Activated B cell treated with CpG ODN at 0.5 μM for 24 hours (primary cell): ENCODE measurements around the gene EPS8L2. TPM values are rescaled to one million over a fixed set of nuclear protein-coding genes. Genes with fewer than 3 reads are reported as not detected.

ENCODE experiments used
- ATAC-seq: fragments of 200-7000 bp; cut with Tn5 transposase; one replicate; pipeline ENCODE4 v1.10.0; 2021; ENCODE audit warnings: low read depth, mild to moderate bottlenecking, moderate library complexity
- CTCF ChIA-PET: fragments of 350-600 bp; sonication (Branson Sonifier 250); formaldehyde crosslinking; loops from one replicate; lab custom pipeline; 2021; ENCODE audit warnings: antibody characterized with exemption; lab: Charles Lee
- POLR2A ChIA-PET: fragments of 350-600 bp; sonication (Branson Sonifier 250); formaldehyde crosslinking; loops from one replicate; lab custom pipeline; 2021; ENCODE audit warnings: antibody characterized with exemption; lab: Charles Lee
- DNase-seq: peaks from one replicate; pipeline ENCODE4 v3.0.0; 2022
- H3K27ac Mint-ChIP-seq: one replicate; pipeline ENCODE4 v1.8.0; 2020; ENCODE audit warnings: mixed read lengths
- H3K27me3 Mint-ChIP-seq: one replicate; pipeline ENCODE4 v1.8.0; 2021; ENCODE audit warnings: mixed read lengths
- H3K36me3 Mint-ChIP-seq: one replicate; pipeline ENCODE4 v1.8.0; 2021; ENCODE audit warnings: low read depth, mixed read lengths
- H3K4me1 Mint-ChIP-seq: one replicate; pipeline ENCODE4 v1.8.0; 2021; ENCODE audit warnings: mixed read lengths
- H3K4me3 Mint-ChIP-seq: one replicate; pipeline ENCODE4 v1.8.0; 2020; ENCODE audit warnings: mild to moderate bottlenecking, mixed read lengths
- H3K9me3 Mint-ChIP-seq: one replicate; pipeline ENCODE4 v1.8.0; 2020; ENCODE audit warnings: mixed read lengths
- intact Hi-C: fragments of 100-400 bp; cut with micrococcal nuclease; formaldehyde crosslinking; loops from one replicate; pipeline ENCODE4 v1.15.1; 2024
- total RNA-seq: library from RNA; stranded (reverse); gene quantifications from 2 replicates; pipeline ENCODE4 v1.2.3, GENCODE V29; 2022
- TF ChIP-seq, protein P1 (sequence below): fragments of 200-600 bp; IDR thresholded peaks from one replicate; pipeline ENCODE4 v1.8.0; 2022; ENCODE audit warnings: antibody characterized with exemption, mild to moderate bottlenecking

EPS8L2 gene
- total RNA-seq, 1 donor from 2014 or later, result 5.9 TPM

DNA sequence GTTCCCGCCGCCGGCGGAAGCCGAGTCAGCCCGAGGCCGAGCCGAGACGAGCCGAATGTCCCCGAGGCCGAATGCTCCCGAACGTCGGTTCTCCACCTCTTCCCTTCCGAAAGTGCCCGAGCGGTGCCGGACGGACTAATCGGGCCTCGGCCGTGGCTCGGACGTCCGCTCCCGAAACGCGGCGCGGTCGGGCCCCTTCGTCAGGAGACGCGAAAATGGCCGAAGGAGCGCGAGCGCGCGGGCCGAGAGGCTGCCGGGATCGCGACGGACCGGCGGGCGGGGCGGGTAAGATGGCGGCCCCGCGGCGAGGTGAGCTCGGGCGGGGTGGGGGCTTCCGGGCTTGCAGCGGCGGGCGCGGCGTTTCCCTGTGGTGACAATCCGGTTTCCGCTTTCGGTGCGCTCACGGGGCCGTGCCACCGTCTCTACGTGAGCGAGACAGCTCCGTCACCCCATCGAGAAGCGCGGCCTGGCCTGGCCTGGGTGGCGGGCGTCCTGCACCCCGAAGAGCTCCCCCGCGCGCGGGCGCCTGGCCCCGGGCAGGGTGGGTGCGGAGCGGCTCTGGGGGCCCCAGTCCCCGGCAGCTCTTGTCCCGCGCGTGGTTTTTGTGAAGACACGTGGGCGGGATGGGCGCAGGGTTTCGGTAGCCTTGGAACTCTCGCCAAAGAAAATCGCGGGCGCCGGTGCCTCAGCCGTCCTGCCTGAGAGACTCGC is 10.3 kb upstream of the EPS8L2 start, which contains the start of gene TMEM80:
TSS of gene TMEM80 (plus strand) at position 279 of the 711 bp plus-strand sequence. CDS start at position 291, 12 bp downstream.
- peak; percentile 95 for DNase-seq
- CTCF ChIA-PET, result interaction anchor here (1.2 to 9.7 kb wide), 3 partner anchors 29 to 141 kb away, joined by 5 to 70 read pairs (median 8); partner anchors contain the start of gene TALDO1
- H3K4me3 Mint-ChIP-seq, result peak within 1 kb of the TSS; percentile 87

DNA sequence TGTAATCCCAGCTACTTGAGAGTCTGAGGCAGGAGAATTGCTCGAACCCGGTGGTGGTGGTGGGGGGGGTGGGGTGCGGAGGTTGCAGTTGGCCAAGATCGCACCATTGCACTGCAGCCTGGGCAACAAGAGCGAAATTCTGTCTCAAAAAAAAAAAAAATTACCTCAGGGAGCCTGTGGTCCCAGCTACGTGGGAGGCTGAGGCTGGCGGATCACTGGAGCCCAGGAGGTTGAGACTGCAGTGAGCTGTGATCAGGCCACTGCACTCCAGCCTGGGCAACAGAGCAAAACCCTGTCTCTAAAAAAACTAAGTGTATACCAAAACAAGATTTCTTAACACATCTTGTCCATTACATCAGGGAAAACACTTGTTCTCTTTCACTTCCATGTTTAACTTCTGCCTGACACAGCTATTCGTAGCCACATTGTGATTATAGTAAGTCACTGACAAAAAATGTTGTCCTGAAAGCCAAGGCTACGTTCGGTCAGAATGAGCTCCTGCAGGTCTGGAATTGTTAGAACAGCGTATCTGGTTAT is 9.0 kb upstream of the EPS8L2 start:
- H3K4me1 Mint-ChIP-seq, result peaks cover 42% of the 10 kb centered on the region
- no peak for DNase-seq
- ChIA-PET POLR2A (interaction anchor here (0.5 to 6.1 kb wide), 17 partner anchors 9 to 165 kb away, joined by 3 to 95 read pairs (median 5); partner anchors contain the start of genes EPS8L2, IRF7, PHRF1 and RPLP2), CTCF (interaction anchor here (1.2 to 9.7 kb wide), 2 partner anchors 10 to 28 kb away, joined by 7 to 70 read pairs; partner anchors contain the start of gene EPS8L2)
- peak overlapping the region; percentile 87 for H3K4me3 Mint-ChIP-seq
- H3K27ac Mint-ChIP-seq, result peak overlapping the region; percentile 94
- H3K27me3 Mint-ChIP-seq, result no peaks in the 10 kb centered on the region
- peaks cover 20% of the 10 kb centered on the region for H3K36me3 Mint-ChIP-seq
- H3K9me3 Mint-ChIP-seq, result no peaks in the 10 kb centered on the region
- ATAC-seq, result peak; percentile 2
- TF ChIP-seq, protein P1, sequence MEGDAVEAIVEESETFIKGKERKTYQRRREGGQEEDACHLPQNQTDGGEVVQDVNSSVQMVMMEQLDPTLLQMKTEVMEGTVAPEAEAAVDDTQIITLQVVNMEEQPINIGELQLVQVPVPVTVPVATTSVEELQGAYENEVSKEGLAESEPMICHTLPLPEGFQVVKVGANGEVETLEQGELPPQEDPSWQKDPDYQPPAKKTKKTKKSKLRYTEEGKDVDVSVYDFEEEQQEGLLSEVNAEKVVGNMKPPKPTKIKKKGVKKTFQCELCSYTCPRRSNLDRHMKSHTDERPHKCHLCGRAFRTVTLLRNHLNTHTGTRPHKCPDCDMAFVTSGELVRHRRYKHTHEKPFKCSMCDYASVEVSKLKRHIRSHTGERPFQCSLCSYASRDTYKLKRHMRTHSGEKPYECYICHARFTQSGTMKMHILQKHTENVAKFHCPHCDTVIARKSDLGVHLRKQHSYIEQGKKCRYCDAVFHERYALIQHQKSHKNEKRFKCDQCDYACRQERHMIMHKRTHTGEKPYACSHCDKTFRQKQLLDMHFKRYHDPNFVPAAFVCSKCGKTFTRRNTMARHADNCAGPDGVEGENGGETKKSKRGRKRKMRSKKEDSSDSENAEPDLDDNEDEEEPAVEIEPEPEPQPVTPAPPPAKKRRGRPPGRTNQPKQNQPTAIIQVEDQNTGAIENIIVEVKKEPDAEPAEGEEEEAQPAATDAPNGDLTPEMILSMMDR, result no peak
- intact Hi-C loops, result loop anchor here (1.0 to 10.0 kb wide), 2 partner anchors 24 to 688 kb away; partner anchors contain the start of gene BRSK2

More for the DNA sequence above, 10.3 kb upstream of the EPS8L2 start, which contains the start of gene TMEM80:
- H3K27ac Mint-ChIP-seq, result peak within 1 kb of the TSS; percentile 94
- H3K27me3 Mint-ChIP-seq, result no peaks in the 10 kb centered on the region
- POLR2A ChIA-PET, result interaction anchor here (0.5 to 6.1 kb wide), 25 partner anchors 9 to 694 kb away, joined by 3 to 95 read pairs (median 4); partner anchors contain the start of genes BET1L, BRSK2, IRF7 and LRRC56
- H3K4me1 Mint-ChIP-seq, result peaks cover 46% of the 10 kb centered on the region
- H3K36me3 Mint-ChIP-seq, result peaks cover 17% of the 10 kb centered on the region
- intact Hi-C loops, result loop anchor here (1.0 to 10.0 kb wide), 7 partner anchors 33 to 689 kb away; partner anchors contain the start of genes BRSK2, LRRC56 and TALDO1
- TF ChIP-seq, protein P1, result no peak
- H3K9me3 Mint-ChIP-seq, result no peaks in the 10 kb centered on the region
- ATAC-seq, result peak; percentile 71

DNA sequence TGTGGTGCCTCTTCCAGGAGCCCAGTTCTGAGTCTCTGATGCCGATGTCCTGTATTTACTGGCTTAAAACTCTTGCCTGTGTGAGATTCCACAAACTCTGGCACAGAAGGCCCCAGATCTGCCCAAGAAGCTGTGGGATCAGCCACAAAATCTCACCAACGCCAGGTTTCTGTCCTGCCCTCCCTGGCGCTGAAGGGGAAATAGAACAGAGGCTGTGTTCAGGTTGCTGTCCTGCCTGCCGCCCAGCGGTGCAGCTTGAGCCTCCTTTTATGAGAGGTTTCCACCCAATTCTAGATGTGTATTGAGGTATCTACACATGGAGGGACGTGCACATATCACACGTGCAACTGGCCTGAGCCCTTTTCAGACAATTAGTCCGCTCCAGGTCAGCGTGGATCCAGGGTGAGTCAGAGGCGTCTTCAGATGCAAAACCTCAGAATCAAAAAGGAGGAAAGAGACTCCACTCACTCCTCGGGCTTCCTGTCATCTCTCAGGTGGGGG is 8.2 kb upstream of the EPS8L2 start:
- Mint-ChIP-seq H3K9me3 (no peaks in the 10 kb centered on the region), H3K4me3 (no peak overlapping the region), H3K27me3 (no peaks in the 10 kb centered on the region), H3K4me1 (peaks cover 36% of the 10 kb centered on the region), H3K27ac (peak overlapping the region; percentile 94), H3K36me3 (peaks cover 24% of the 10 kb centered on the region)
- DNase-seq (no peak), ATAC-seq (no peak)
- TF ChIP-seq, protein P1, result no peak
- CTCF ChIA-PET, result interaction anchor here (1.0 to 9.7 kb wide), 3 partner anchors 9 to 143 kb away, joined by 3 to 70 read pairs (median 7); partner anchors contain the start of gene EPS8L2
- intact Hi-C loops, result loop anchor here (1.0 to 10.0 kb wide), 2 partner anchors 23 to 687 kb away; partner anchors contain the start of gene BRSK2
- POLR2A ChIA-PET, result interaction anchor here (0.6 to 6.1 kb wide), 7 partner anchors 8 to 142 kb away, joined by 3 to 95 read pairs (median 22); partner anchors contain the start of genes EPS8L2 and IRF7

DNA sequence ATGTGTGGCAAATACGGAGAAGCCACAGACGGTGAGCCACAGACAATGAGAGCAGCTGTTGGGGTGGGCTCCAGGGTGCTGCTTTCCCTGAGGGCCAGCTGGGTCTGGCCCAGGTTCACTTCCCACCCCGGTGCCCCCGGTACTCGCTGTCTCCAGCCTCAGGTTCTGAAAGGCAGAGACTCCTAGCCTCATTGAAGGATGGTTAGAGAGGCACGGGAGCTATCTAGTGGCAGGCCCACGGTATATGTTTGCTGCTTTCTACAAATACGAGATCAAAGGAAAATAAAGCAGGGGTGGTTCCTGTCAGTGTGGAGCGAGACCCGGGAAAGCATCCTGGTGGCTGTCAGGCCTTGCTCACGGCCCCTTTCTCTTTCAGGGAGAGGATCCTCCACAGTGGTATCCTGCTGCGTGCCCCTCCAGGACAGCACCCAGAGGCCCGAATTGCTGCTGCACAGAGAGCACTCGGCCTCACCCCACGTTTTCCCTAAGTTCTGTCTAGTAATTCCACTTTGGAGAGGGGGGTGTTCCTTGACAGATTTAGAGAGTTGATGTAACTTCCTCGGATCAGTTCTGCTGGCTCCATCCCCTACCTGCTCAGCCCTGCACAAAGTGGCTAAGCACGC is 7.4 kb upstream of the EPS8L2 start:
- Mint-ChIP-seq H3K4me1 (peaks cover 29% of the 10 kb centered on the region), H3K36me3 (peaks cover 24% of the 10 kb centered on the region), H3K27ac (peak overlapping the region; percentile 94), H3K9me3 (no peaks in the 10 kb centered on the region), H3K4me3 (no peak overlapping the region), H3K27me3 (no peaks in the 10 kb centered on the region)
- CTCF ChIA-PET, result interaction anchor here (1.0 to 9.7 kb wide), 2 partner anchors 26 to 144 kb away, joined by 3 to 70 read pairs; no protein-coding TSS in a partner anchor
- intact Hi-C loops, result loop anchor here (10.0 kb wide), 1 partner anchor 686 kb away; the partner anchor contains the start of gene BRSK2
- DNase-seq (no peak), ATAC-seq (no peak)
- POLR2A ChIA-PET, result interaction anchor here (0.6 to 6.1 kb wide), 3 partner anchors 24 to 86 kb away, joined by 3 to 95 read pairs (median 26); partner anchors contain the start of gene IRF7
- TF ChIP-seq, protein P1, result no peak
